H1 (cell line): ENCODE results near the gene TPSG1. TPM values are rescaled to one million over a fixed set of nuclear protein-coding genes. Genes with fewer than 3 reads are reported as not detected.
"Not testable (repeated sequence)": the region's sequence is repeated elsewhere in the genome, so short reads cannot be mapped to it uniquely, and the experiment has no call there.

Source experiments
- CTCF ChIA-PET: fragments of 300-600 bp; sonication (Branson Sonifier 250); formaldehyde crosslinking; loops from one replicate; lab custom pipeline; 2021; ENCODE audit not compliant: partially characterized antibody; lab: Charles Lee
- POLR2A ChIA-PET: fragments of 300-600 bp; sonication (Branson Sonifier 250); formaldehyde crosslinking; loops from one replicate; lab custom pipeline; 2021; ENCODE audit warnings: inconsistent platforms; ENCODE audit not compliant: partially characterized antibody; lab: Charles Lee
- DNase-seq, 2 experiments: peaks; one replicate each; pipeline versions ENCODE4 v3.0.0 to v3.0.0-alpha.2; 2010 to 2022; ENCODE audit warnings: low spot score in 2 of 2, low read depth in 1 of 2, mixed read lengths in 1 of 2
- FAIRE-seq: peaks from 2 replicates; lab custom pipeline; 2011; peaks lifted over from hg19 to GRCh38; lab: Jason Lieb, UNC
- H2AFZ ChIP-seq: 2 replicates; pipeline ENCODE4 v1.8.1; 2012; ENCODE audit warnings: low read length, inconsistent platforms
- H2AK5ac ChIP-seq: 2 replicates; pipeline ENCODE4 v1.6.1; 2013; ENCODE audit warnings: low read depth, low read length
- H2BK120ac ChIP-seq: replicated peaks from 2 replicates; pipeline ENCODE3; 2013; ENCODE audit warnings: low read depth, low read length, inconsistent platforms
- H2BK12ac ChIP-seq: 2 replicates; pipeline ENCODE4 v1.6.1; 2013; ENCODE audit warnings: low read depth, low read length
- H2BK15ac ChIP-seq: 2 replicates; pipeline ENCODE4 v1.6.1; 2013; ENCODE audit warnings: low read length
- H2BK20ac ChIP-seq: 2 replicates; pipeline ENCODE4 v1.6.1; 2013; ENCODE audit warnings: low read length
- H2BK5ac ChIP-seq: 2 replicates; pipeline ENCODE4 v1.6.1; 2013; ENCODE audit warnings: low read depth, low read length
- H3K14ac ChIP-seq: 2 replicates; pipeline ENCODE4 v1.6.1; 2013; ENCODE audit warnings: inconsistent platforms; ENCODE audit not compliant: insufficient read length
- H3K18ac ChIP-seq: 2 replicates; pipeline ENCODE4 v1.6.1; 2013; ENCODE audit warnings: low read length; ENCODE audit errors: extremely low read depth
- H3K23ac ChIP-seq: 2 replicates; pipeline ENCODE4 v1.6.1; 2013; ENCODE audit warnings: inconsistent platforms; ENCODE audit not compliant: insufficient read length
- H3K23me2 ChIP-seq: 2 replicates; pipeline ENCODE4 v1.6.1; 2013; ENCODE audit warnings: low read depth, low read length
- H3K27ac ChIP-seq: 2 replicates; pipeline ENCODE4 v1.6.1; 2011; ENCODE audit warnings: low read depth, low read length, inconsistent platforms
- H3K27me3 ChIP-seq, 4 experiments: replicated peaks in 1 of 4; 1 replicate in 1 of 4; 2 replicates in 3 of 4; pipeline versions ENCODE4 v1.6.1 to v1.8.1; 2011 to 2013; ENCODE audit warnings: low read length in 3 of 4, mild to moderate bottlenecking in 3 of 4, inconsistent platforms in 2 of 4, mixed read lengths in 2 of 4, moderate library complexity in 1 of 4; ENCODE audit not compliant: control insufficient read depth in 3 of 4, insufficient read depth in 3 of 4; ENCODE audit errors: extremely low read depth in 1 of 4
- H3K36me3 ChIP-seq, 4 experiments: 2 replicates each; pipeline versions ENCODE4 v1.6.1 to v1.8.1; 2011 to 2013; ENCODE audit warnings: mild to moderate bottlenecking in 4 of 4, low read length in 3 of 4, moderate library complexity in 2 of 4, control low read depth in 1 of 4, inconsistent platforms in 1 of 4; ENCODE audit not compliant: insufficient read depth in 4 of 4, control insufficient read depth in 2 of 4
- H3K4ac ChIP-seq: replicated peaks from 2 replicates; pipeline ENCODE3; 2013; ENCODE audit warnings: low read length, low read depth, mixed read lengths, inconsistent platforms; ENCODE audit not compliant: insufficient read length
- H3K4me1 ChIP-seq, 4 experiments: replicated peaks in 1 of 4; 1 replicate in 1 of 4; 2 replicates in 3 of 4; pipeline versions ENCODE4 v1.6.1 to v1.8.1; 2011 to 2013; ENCODE audit warnings: low read length in 3 of 4, inconsistent platforms in 2 of 4, mixed read lengths in 1 of 4; ENCODE audit not compliant: insufficient read depth in 4 of 4, control insufficient read depth in 3 of 4
- H3K4me2 ChIP-seq, 2 experiments: 2 replicates each; pipeline versions ENCODE4 v1.6.1 to v1.8.1; 2011 to 2013; ENCODE audit warnings: low read depth in 2 of 2, low read length in 2 of 2, control low read depth in 1 of 2, inconsistent platforms in 1 of 2, mild to moderate bottlenecking in 1 of 2; ENCODE audit not compliant: insufficient read depth in 1 of 2
- H3K4me3 ChIP-seq, 4 experiments: fragments of 200-600, 300-600 bp in 1 of 4; sonication (generic), shearing (Covaris generic), sonication (Bioruptor Twin) in 1 of 4; 2 replicates each; pipeline versions ENCODE4 v1.5.1 to v1.8.1; 2011 to 2016; ENCODE audit warnings: low read length in 4 of 4, low read depth in 3 of 4, control low read depth in 2 of 4, inconsistent platforms in 2 of 4, mild to moderate bottlenecking in 2 of 4, mixed read lengths in 1 of 4, moderate library complexity in 1 of 4; ENCODE audit not compliant: insufficient read depth in 2 of 4; ENCODE audit errors: extremely low read depth in 1 of 4
- H3K56ac ChIP-seq: replicated peaks from 2 replicates; pipeline ENCODE3; 2013; ENCODE audit warnings: low read depth, mild to moderate bottlenecking, mixed read lengths, low read length, inconsistent platforms; ENCODE audit not compliant: insufficient read length
- H3K79me1 ChIP-seq: 2 replicates; pipeline ENCODE4 v1.6.1; 2013; ENCODE audit warnings: low read depth, low read length, control low read depth
- H3K79me2 ChIP-seq, 2 experiments: 2 replicates each; pipeline versions ENCODE4 v1.6.1 to v1.8.1; 2012 to 2013; ENCODE audit warnings: low read length in 2 of 2, mild to moderate bottlenecking in 2 of 2, inconsistent platforms in 1 of 2; ENCODE audit not compliant: insufficient read depth in 2 of 2, control insufficient read depth in 1 of 2
- H3K9ac ChIP-seq, 4 experiments: replicated peaks in 1 of 4; 1 replicate in 1 of 4; 2 replicates in 3 of 4; pipeline versions ENCODE4 v1.6.1 to v1.8.1; 2011 to 2013; ENCODE audit warnings: low read depth in 3 of 4, low read length in 3 of 4, control low read depth in 2 of 4, mild to moderate bottlenecking in 2 of 4, moderate library complexity in 2 of 4, inconsistent platforms in 1 of 4; ENCODE audit errors: extremely low read depth in 1 of 4
- H3K9me3 ChIP-seq, 2 experiments: 2 replicates each; pipeline versions ENCODE4 v1.6.1 to v1.8.1; 2012 to 2013; ENCODE audit warnings: mild to moderate bottlenecking in 2 of 2, moderate library complexity in 2 of 2, control low read depth in 1 of 2, inconsistent platforms in 1 of 2, low read depth in 1 of 2, low read length in 1 of 2, mixed read lengths in 1 of 2; ENCODE audit not compliant: insufficient read depth in 2 of 2
- H4K20me1 ChIP-seq, 2 experiments: replicated peaks in 1 of 2; 2 replicates each; pipeline versions ENCODE3 to v1.8.1; 2011 to 2013; ENCODE audit warnings: inconsistent platforms in 2 of 2, low read length in 2 of 2, mild to moderate bottlenecking in 1 of 2; ENCODE audit not compliant: insufficient read depth in 2 of 2, control insufficient read depth in 1 of 2
- H4K5ac ChIP-seq: 2 replicates; pipeline ENCODE4 v1.6.1; 2013; ENCODE audit warnings: low read length, low read depth, mixed read lengths, inconsistent platforms; ENCODE audit not compliant: insufficient read length
- H4K8ac ChIP-seq: 2 replicates; pipeline ENCODE4 v1.8.0; 2013; ENCODE audit warnings: mild to moderate bottlenecking, moderate library complexity, low read length, inconsistent platforms; ENCODE audit not compliant: insufficient read depth; ENCODE audit errors: extremely low read depth
- H4K91ac ChIP-seq: replicated peaks from 2 replicates; pipeline ENCODE3; 2013; ENCODE audit warnings: low read length, mixed read lengths, inconsistent platforms; ENCODE audit not compliant: insufficient read length
- WGBS, 2 experiments: shearing (Covaris generic) in 1 of 2; methylation state at CpG; one replicate each; pipeline versions ENCODE4 v1.1.6 to v1.1.7; 2013 to 2015; ENCODE audit warnings: low lambda C conversion rate in 2 of 2, mixed read lengths in 2 of 2, inconsistent platforms in 1 of 2, low coverage in 1 of 2, missing lambda C conversion rate in 1 of 2; ENCODE audit not compliant: insufficient replicate concordance in 2 of 2, insufficient coverage in 1 of 2, insufficient read length in 1 of 2; ENCODE audit errors: extremely low coverage in 1 of 2, missing lambda C conversion rate in 1 of 2; 5-methylcytosine and 5-hydroxymethylcytosine counted together
- polyA plus RNA-seq, 7 experiments: library from polyadenylated mRNA; depleted of rRNA in 3 of 7; stranded (reverse) in 5 of 7; unstranded in 2 of 7; fragments of >200 nt in 5 of 7; fragments of 200-250 nt in 2 of 7; gene quantifications; 1 replicate in 5 of 7; 2 replicates in 1 of 7; 4 replicates in 1 of 7; pipeline versions ENCODE4 v1.2.1 to v1.2.3, GENCODE V29; 2011 to 2013; ENCODE audit warnings: missing spikeins in 2 of 7, mixed read lengths in 2 of 7
- total RNA-seq: library from RNA; stranded (reverse); fragmentation: NEBNext Ultra II Directional; extraction: Animal tissue kit (Norgen Biotek cat#: 25700); gene quantifications from 2 replicates; pipeline ENCODE4 v1.2.1, GENCODE V29; 2021

TPSG1 gene
- total and polyA plus RNA-seq, 2 of the 8 experiments (the other 6 are each of a cell fraction or from before 2014, with no cell fraction given), result not detected

DNA sequence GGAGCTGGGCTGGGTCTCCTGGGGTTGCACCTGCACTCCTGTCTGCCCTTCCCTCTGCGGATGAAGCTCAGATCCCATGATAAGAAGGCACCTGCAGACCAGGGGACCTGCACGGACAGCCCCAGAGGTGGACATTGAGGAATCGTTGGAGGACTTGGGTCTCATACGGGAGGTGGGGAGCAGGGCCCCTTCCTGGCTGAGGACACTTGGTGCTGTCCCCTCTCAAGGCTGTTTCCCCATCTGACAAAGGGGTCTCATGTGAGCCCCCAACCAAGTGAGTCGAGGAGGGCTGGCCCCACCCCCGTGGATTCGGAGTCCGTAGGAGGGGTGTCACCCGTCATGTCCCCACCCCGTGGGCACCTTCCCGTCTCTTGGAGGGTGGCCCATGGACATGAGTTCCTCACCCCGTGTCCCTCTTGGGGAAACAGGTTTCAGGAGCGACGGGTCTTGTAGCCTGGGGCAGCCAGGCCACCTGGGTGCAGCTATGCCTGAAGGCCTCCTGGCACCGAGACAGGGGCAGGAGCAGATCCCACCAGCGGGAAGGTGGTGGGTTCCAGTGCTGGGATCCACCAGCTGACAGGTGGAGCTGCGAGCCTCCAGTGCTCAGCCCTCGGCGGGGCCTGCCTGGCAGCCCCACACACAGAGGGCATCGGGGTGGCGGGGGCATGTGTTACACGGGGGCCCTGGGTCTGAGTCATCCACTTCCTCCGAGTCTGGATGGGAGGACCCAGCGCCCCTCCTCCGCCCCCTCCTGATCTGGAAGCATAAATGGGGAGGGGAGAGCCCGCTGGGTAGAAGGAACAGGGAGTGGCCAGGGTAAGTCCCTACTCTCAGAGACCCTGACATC, 30.4 kb upstream of the TPSG1 start, which contains the start of gene TPSD1:
TSS of gene TPSD1 (plus strand) at position 794 of the 847 bp plus-strand sequence. CDS start 212 bp downstream, outside the sequence.
- not testable (repeated sequence) for H2BK20ac ChIP-seq

More for the DNA sequence above, 30.4 kb upstream of the TPSG1 start, which contains the start of gene TPSD1:
- H3K14ac ChIP-seq, H3K36me3 ChIP-seq, H3K9me3 ChIP-seq, H3K18ac ChIP-seq, H2BK120ac ChIP-seq, POLR2A ChIA-PET, H4K8ac ChIP-seq, H3K4ac ChIP-seq, H2AK5ac ChIP-seq, FAIRE-seq, H3K23me2 ChIP-seq, H3K4me3 ChIP-seq, H4K91ac ChIP-seq, H3K27ac ChIP-seq, H3K79me2 ChIP-seq, H3K9ac ChIP-seq, H4K20me1 ChIP-seq, H3K4me2 ChIP-seq, H2BK5ac ChIP-seq, H4K5ac ChIP-seq, H3K23ac ChIP-seq, DNase-seq, H3K56ac ChIP-seq, H2AFZ ChIP-seq, H3K79me1 ChIP-seq, H2BK12ac ChIP-seq, H2BK15ac ChIP-seq: not testable (repeated sequence)
- 89% methylated on average over 20 of the region's 26 CpGs; no CpG with 5 or more reads in 1 of the 2 experiments for WGBS, 2 experiments
- peaks cover 0 to 17% (median 10%) of the 10 kb centered on the region in 4 experiments; a peak in 5 of 7 replicates for H3K27me3 ChIP-seq
- CTCF ChIA-PET, result interaction anchor here (0.6 kb wide), 2 partner anchors 104 to 1773 kb away, joined by 3 read pairs; no protein-coding TSS in a partner anchor
- H3K4me1 ChIP-seq, result peaks cover 0 to 11% (median 7%) of the 10 kb centered on the region in 4 experiments; a peak in 6 of 7 replicates
